Body of pancreas (tissue), 4 donors: ENCODE results near the gene TMEM161B. TPM values are rescaled to one million over a fixed set of nuclear protein-coding genes. Genes with fewer than 3 reads are reported as not detected.

ENCODE experiments used
- ATAC-seq: fragments of 150-250 bp; one replicate; pipeline ENCODE4 v1.9.1; 2016
- DNase-seq, 4 donors: peaks; one replicate each; pipeline ENCODE4 v3.0.0-alpha.2; 2019
- H3K27ac ChIP-seq, 4 donors: fragments of 200-600 bp; sonication (generic); 1 replicate in 3 of 4; 2 replicates in 1 of 4; pipeline versions ENCODE4 v1.5.1 to v1.6.1; 2016 to 2019; ENCODE audit warnings: mild to moderate bottlenecking in 1 of 4, mixed read lengths in 1 of 4, moderate library complexity in 1 of 4
- H3K27me3 ChIP-seq, 2 donors: fragments of 200-600 bp; sonication (generic); one replicate each; pipeline ENCODE4 v1.6.0; 2016; ENCODE audit warnings: mild to moderate bottlenecking in 1 of 2
- H3K36me3 ChIP-seq, 2 donors: fragments of 200-600 bp; sonication (generic); replicated peaks in 1 of 2; 2 replicates each; pipeline ENCODE4 v1.5.1; 2016; ENCODE audit warnings: low read depth in 2 of 2; ENCODE audit not compliant: insufficient read depth in 1 of 2
- H3K4me1 ChIP-seq: fragments of 200-600 bp; sonication (generic); one replicate; pipeline ENCODE4 v1.6.0; 2016
- H3K4me3 ChIP-seq, 2 donors: fragments of 200-600 bp; sonication (generic); 1 replicate in 1 of 2; 2 replicates in 1 of 2; pipeline ENCODE4 v1.5.1; 2016 to 2019
- H3K9me3 ChIP-seq, 3 donors: fragments of 200-600 bp; sonication (generic); 1 replicate in 2 of 3; 2 replicates in 1 of 3; pipeline ENCODE4 v1.5.1; 2016
- CTCF ChIP-seq, 7 experiments: fragments of 450-650 bp in 4 of 7; fragments of 200-600 bp in 3 of 7; sonication (generic) in 3 of 7; IDR thresholded peaks; one replicate each; pipeline ENCODE4 v1.5.1; 2016 to 2019; ENCODE audit warnings: antibody characterized with exemption in 7 of 7
- POLR2A ChIP-seq, 3 donors: fragments of 450-650 bp; IDR thresholded peaks; one replicate each; pipeline ENCODE4 v1.6.1; 2016; ENCODE audit warnings: antibody characterized with exemption in 3 of 3, mild to moderate bottlenecking in 2 of 3
- WGBS, 2 donors: methylation state at CpG; one replicate each; pipeline ENCODE4 v1.1.5; 2017; 5-methylcytosine and 5-hydroxymethylcytosine counted together
- intact Hi-C: fragments of 100-400 bp; cut with DNase I; formaldehyde crosslinking; loops from one replicate; pipeline ENCODE4 v1.15.1; 2023
- total RNA-seq, 2 donors: library from RNA; depleted of rRNA; stranded (reverse); fragments of >200 nt; gene quantifications; one replicate each; pipeline ENCODE4 v1.1.0, GENCODE V29; 2016

Gene TMEM161B
- total RNA-seq, result 10 to 100 TPM in 1 of 2 donors, 1 to 10 TPM in 1; 6.9 to 12.2 TPM

GRCh38 chr5:88268385-88269184 lies at the start of gene TMEM161B:
Gene TMEM161B, minus strand, starts transcription at chr5:88268845. Its CDS starts 122 bp downstream, at chr5:88268723.
- Histone ChIP-seq H3K27me3 (no peaks in the 10 kb centered on the region), H3K4me3 (peak within 1 kb of the TSS; percentile 88), H3K36me3 (no peaks in the 10 kb centered on the region), H3K27ac (peak within 1 kb of the TSS; percentile 67 to 80 (median 78)), H3K9me3 (no peaks in the 10 kb centered on the region), H3K4me1 (peaks cover 33% of the 10 kb centered on the region)
- WGBS, 2 donors, result 0 to 2% methylated on average over 19 to 46 of the region's 46 CpGs
- ATAC-seq, result peak; percentile 99
- DNase-seq, result peak; percentile 93 to 96 (median 94)
- peak in 1 of 7 experiments; percentile 11 for TF ChIP-seq CTCF (IDR thresholded peaks at IDR 0.05)
- peak in 2 of 3 donors; percentile 61 for TF ChIP-seq POLR2A (IDR thresholded peaks at IDR 0.05)
- intact Hi-C loops, result no loop called here

DNA sequence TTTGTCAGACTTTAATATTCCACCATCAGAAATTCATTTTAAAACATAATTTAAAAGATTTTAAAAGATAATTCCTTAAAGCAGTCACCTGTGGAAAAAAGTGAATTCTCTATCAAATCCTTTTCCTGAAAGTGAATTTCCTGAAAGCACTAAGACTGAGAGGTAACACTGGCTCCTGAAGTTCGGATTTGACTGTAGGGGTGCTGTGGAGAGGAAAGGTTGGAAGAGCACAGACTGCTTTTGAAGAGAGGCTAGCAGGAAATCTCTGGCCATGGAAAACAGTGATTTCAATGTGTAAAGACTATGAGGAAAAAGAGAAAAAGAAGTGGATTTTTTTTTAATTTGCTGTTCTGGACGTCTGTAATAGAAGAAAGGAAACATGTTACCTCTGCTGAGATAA lies 35.7 kb upstream of the TMEM161B start:
- no peak overlapping the region for H3K4me3 ChIP-seq
- WGBS, 2 donors, result 17 to 21% methylated on average over 2 of the region's 2 CpGs
- H3K27ac ChIP-seq, result no peak overlapping the region
- H3K27me3 ChIP-seq, result no peaks in the 10 kb centered on the region
- intact Hi-C loops, result no loop called here
- DNase-seq (no peak), ATAC-seq (no peak)
- no peak for TF ChIP-seq POLR2A (IDR thresholded peaks at IDR 0.05)
- TF ChIP-seq CTCF (IDR thresholded peaks at IDR 0.05), result no peak
- peaks cover 0 to 11% (median 0%) of the 10 kb centered on the region in 3 donors for H3K9me3 ChIP-seq
- H3K36me3 ChIP-seq, result no peaks in the 10 kb centered on the region
- H3K4me1 ChIP-seq, result no peaks in the 10 kb centered on the region

DNA sequence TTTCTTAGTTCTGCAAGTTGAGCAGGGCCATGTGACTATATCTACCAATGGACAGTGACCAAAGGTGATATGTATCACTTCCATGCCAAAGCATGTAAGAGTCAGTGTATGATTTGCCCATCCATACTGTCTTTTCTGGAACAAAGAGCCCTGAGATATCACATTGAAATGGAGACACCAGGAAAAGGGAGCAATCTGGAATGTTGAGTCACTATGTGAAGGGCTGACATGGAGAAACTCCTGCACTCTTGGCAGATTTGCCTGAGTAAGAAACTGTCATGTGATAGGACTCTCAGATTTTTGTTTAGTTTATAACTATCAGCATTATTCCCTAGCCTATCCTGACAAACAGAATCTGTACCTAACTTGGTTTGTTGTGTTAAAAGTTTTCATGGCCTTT lies 29.8 kb upstream of the TMEM161B start:
- DNase-seq, result no peak
- Histone ChIP-seq H3K27ac (no peak overlapping the region), H3K27me3 (no peaks in the 10 kb centered on the region), H3K9me3 (peaks cover 0 to 3% (median 0%) of the 10 kb centered on the region in 3 donors), H3K4me3 (no peak overlapping the region), H3K36me3 (no peaks in the 10 kb centered on the region), H3K4me1 (no peaks in the 10 kb centered on the region)
- intact Hi-C loops, result no loop called here
- ATAC-seq, result no peak
- no peak for TF ChIP-seq CTCF (IDR thresholded peaks at IDR 0.05)
- TF ChIP-seq POLR2A (IDR thresholded peaks at IDR 0.05), result no peak

- Histone ChIP-seq H3K9me3 (no peaks in the 10 kb centered on the region), H3K36me3 (no peaks in the 10 kb centered on the region), H3K4me3 (no peak overlapping the region), H3K27ac (no peak overlapping the region), H3K4me1 (no peaks in the 10 kb centered on the region), H3K27me3 (no peaks in the 10 kb centered on the region)
- ATAC-seq (no peak), DNase-seq (no peak)
- intact Hi-C loops, result no loop called here
- no peak for TF ChIP-seq CTCF (IDR thresholded peaks at IDR 0.05)
- no peak for TF ChIP-seq POLR2A (IDR thresholded peaks at IDR 0.05)
- WGBS, 2 donors, result 83 to 87% methylated on average over 3 of the region's 3 CpGs
Observed at GRCh38 chr5:88290801-88291200, 22.2 kb upstream of the TMEM161B start.
